Testis (tissue), 3 donors: ENCODE data around the gene DIP2B. TPM values are rescaled to one million over a fixed set of nuclear protein-coding genes. Genes with fewer than 3 reads are reported as not detected.
A peak's percentile ranks its signal among the peaks of the same experiment; 100 is the strongest.

Source experiments
- DNase-seq: peaks from one replicate; pipeline ENCODE4 v3.0.0-alpha.2; 2019
- H3K27ac ChIP-seq, 2 donors: fragments of 200-600 bp; sonication (generic); one replicate each; pipeline ENCODE4 v1.5.1; 2019
- H3K27me3 ChIP-seq: fragments of 200-600 bp; sonication (generic); one replicate; pipeline ENCODE4 v1.5.1; 2019
- H3K36me3 ChIP-seq: fragments of 200-600 bp; sonication (generic); one replicate; pipeline ENCODE4 v1.5.1; 2017; ENCODE audit warnings: low read depth; ENCODE audit errors: missing control alignments
- H3K4me1 ChIP-seq: fragments of 200-600 bp; sonication (generic); one replicate; pipeline ENCODE4 v1.5.1; 2019
- H3K4me3 ChIP-seq, 2 donors: fragments of 200-600 bp; sonication (generic); one replicate each; pipeline ENCODE4 v1.5.1; 2017 to 2019
- H3K9me3 ChIP-seq: fragments of 200-600 bp; sonication (generic); one replicate; pipeline ENCODE4 v1.5.1; 2017
- CTCF ChIP-seq, 3 experiments: fragments of 450-650 bp in 2 of 3; fragments of 200-600 bp in 1 of 3; sonication (generic) in 1 of 3; IDR thresholded peaks; one replicate each; pipeline ENCODE4 v1.5.1; 2016 to 2019; ENCODE audit warnings: antibody characterized with exemption in 3 of 3, mild to moderate bottlenecking in 2 of 3, moderate library complexity in 1 of 3
- POLR2A ChIP-seq: fragments of 450-650 bp; IDR thresholded peaks from one replicate; pipeline ENCODE4 v1.6.1; 2017; ENCODE audit warnings: antibody characterized with exemption, mild to moderate bottlenecking, moderate library complexity
- WGBS, 2 donors: methylation state at CpG; one replicate each; pipeline ENCODE4 v1.1.5; 2018; 5-methylcytosine and 5-hydroxymethylcytosine counted together
- intact Hi-C: fragments of 100-400 bp; cut with DNase I; formaldehyde crosslinking; loops from one replicate; pipeline ENCODE4 v1.15.1; 2023; ENCODE audit warnings: low total_unique reads
- polyA plus RNA-seq: library from polyadenylated mRNA; stranded (reverse); fragments of 350-450 nt; fragmentation: Illumina TruSeq; extraction: RNeasy Lipid Tissue Mini Kit (QIAGEN cat#74804); gene quantifications from one replicate; pipeline ENCODE4 v1.2.3, GENCODE V29; 2014; ENCODE audit warnings: low read depth, low replicate concordance; ENCODE audit not compliant: insufficient read depth
- total RNA-seq, 2 donors: library from RNA; depleted of rRNA; stranded (reverse); fragments of >200 nt; gene quantifications; one replicate each; pipeline ENCODE4 v1.2.3, GENCODE V29; 2016

DIP2B gene
- total and polyA plus RNA-seq, 3 donors from 2014 or later = 19.1 to 57.1 (median 43.5) TPM

GRCh38 chr12:50604640-50604920 lies 99.8 kb downstream of the DIP2B start:
- Histone ChIP-seq H3K27me3 (no peaks in the 10 kb centered on the region), H3K36me3 (no peaks in the 10 kb centered on the region), H3K9me3 (no peaks in the 10 kb centered on the region), H3K4me3 (no peak overlapping the region), H3K27ac (peak overlapping the region in 1 of 2 donors; percentile 56), H3K4me1 (peaks cover 25% of the 10 kb centered on the region)
- no peak for DNase-seq
- 96 to 97% methylated on average over 1 of the region's 1 CpG for WGBS, 2 donors
- intact Hi-C loops = no loop called here
- TF ChIP-seq POLR2A (no peak), CTCF (IDR thresholded peaks at IDR 0.05) (no peak)

GRCh38 chr12:50606675-50607375 lies 102.0 kb downstream of the DIP2B start:
- TF ChIP-seq POLR2A = no peak
- no peak for TF ChIP-seq CTCF (IDR thresholded peaks at IDR 0.05)
- H3K36me3 ChIP-seq = no peaks in the 10 kb centered on the region
- DNase-seq = no peak
- H3K4me3 ChIP-seq = no peak overlapping the region
- intact Hi-C loops = no loop called here
- WGBS, 2 donors = 93% methylated on average over 5 of the region's 5 CpGs
- H3K9me3 ChIP-seq = no peaks in the 10 kb centered on the region
- H3K27me3 ChIP-seq = no peaks in the 10 kb centered on the region
- H3K4me1 ChIP-seq = peaks cover 41% of the 10 kb centered on the region
- H3K27ac ChIP-seq = peak overlapping the region in 1 of 2 donors; percentile 52

DNA sequence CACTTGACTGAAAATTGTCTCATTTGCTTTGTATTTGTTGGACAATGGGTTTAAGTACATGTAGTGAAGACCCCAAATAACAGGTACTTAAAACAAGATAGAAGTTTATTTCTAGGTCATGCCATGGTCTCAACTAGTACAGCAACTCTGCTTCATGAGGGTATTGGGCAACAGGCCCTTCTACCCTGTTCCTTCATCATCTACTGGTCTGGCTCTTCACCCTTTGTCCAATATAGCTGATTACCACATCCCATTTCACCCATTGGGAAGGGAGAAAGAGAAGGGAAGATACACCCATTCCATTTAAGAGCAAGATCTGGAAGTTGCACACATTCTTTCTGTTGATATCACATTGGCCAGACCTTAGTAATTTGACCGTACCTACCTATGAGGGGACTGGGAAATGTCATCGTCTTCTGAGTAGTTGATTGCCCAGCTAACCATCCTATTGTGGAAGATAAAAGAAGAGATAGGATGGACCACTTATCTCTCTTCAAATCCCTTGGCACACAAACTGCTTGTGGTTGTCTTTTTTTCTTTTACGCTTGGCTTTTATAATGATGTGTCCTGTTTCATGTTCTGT lies 104.6 kb downstream of the DIP2B start:
- 81 to 88% methylated on average over 3 of the region's 3 CpGs for WGBS, 2 donors
- Histone ChIP-seq H3K36me3 (no peaks in the 10 kb centered on the region), H3K27ac (no peak overlapping the region), H3K4me1 (peaks cover 40% of the 10 kb centered on the region), H3K27me3 (no peaks in the 10 kb centered on the region), H3K9me3 (no peaks in the 10 kb centered on the region), H3K4me3 (no peak overlapping the region)
- no peak for DNase-seq
- TF ChIP-seq POLR2A (no peak), CTCF (IDR thresholded peaks at IDR 0.05) (no peak)
- intact Hi-C loops = no loop called here

GRCh38 chr12:50610171-50610570 lies 105.4 kb downstream of the DIP2B start:
- Histone ChIP-seq H3K27me3 (no peaks in the 10 kb centered on the region), H3K36me3 (no peaks in the 10 kb centered on the region), H3K27ac (peak overlapping the region in 1 of 2 donors; percentile 58), H3K4me3 (no peak overlapping the region), H3K9me3 (no peaks in the 10 kb centered on the region), H3K4me1 (peaks cover 41% of the 10 kb centered on the region)
- 95 to 100% methylated on average over 1 of the region's 1 CpG for WGBS, 2 donors
- DNase-seq = no peak
- intact Hi-C loops = no loop called here
- TF ChIP-seq CTCF (IDR thresholded peaks at IDR 0.05) (no peak), POLR2A (no peak)
